GM18498 (cell line): Measurements from ENCODE around the gene SLC16A12.
"Not testable (repeated sequence)": the region's sequence is repeated elsewhere in the genome, so short reads cannot be mapped to it uniquely, and the experiment has no call there.

Experiments used
- ATAC-seq: cut with Tn5 transposase; IDR thresholded peaks from one replicate; pipeline ENCODE4 v1.9.1; 2021; ENCODE audit warnings: mild to moderate bottlenecking, moderate library complexity; ENCODE audit not compliant: unreplicated experiment

SLC16A12 gene

GRCh38 chr10:89474452-89474851 lies 60.9 kb downstream of the SLC16A12 start:
- ATAC-seq = no peak

DNA sequence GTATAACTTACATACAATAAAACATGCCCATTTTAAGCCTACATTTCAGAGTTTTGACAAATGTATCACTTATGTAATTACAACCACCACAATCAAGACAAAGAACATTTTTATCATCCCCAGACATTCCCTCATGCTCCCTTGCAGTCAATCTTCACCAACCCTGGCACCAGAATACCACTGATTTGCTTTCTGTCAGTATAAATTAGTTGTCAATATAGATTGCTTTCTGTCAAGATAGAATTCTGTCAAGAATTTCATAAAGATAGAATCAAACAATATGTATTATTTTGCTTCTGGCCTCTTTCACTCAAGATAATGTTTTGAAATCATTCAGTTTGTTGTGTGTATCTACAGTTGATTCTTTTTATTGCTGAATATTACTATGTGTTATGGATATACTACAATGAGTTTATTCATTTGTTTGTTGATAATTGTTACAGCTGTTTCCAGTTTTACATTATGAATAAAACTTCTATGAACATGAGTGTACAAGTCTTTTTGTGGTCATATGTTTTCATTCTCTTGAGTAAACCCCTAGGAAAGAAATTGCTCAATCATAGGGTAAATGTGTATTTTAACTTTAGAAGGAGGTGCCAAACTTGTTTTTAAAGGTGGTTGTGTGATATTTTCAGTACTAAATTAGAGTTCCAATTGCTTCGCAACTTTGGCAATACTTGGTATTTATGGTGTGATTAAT lies 64.1 kb downstream of the SLC16A12 start:
- ATAC-seq = no peak

- no peak for ATAC-seq
These were observed 64.8 kb downstream of the SLC16A12 start for GRCh38 chr10:89470628-89471027.

DNA sequence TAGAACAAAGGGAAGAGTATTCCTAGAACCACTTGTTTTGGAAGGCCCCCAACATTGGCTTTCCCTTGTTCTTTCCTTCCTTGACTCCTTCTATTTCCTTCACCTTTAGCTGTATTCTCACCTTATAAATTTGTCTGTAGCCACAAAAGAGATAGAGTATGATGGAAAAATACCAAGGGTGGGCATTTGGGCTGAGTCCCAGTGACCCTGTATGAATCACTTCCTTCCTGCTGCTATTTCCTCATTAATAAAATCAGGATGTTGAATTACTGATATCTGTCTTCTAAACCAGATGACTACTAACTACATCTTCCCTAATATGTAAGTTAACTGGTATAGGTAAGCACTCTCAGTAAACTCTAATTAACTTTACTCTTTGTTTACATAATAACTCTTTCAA lies 65.9 kb downstream of the SLC16A12 start:
- no peak for ATAC-seq

- no peak for ATAC-seq
These were observed 67.0 kb downstream of the SLC16A12 start for GRCh38 chr10:89468191-89468965.

DNA sequence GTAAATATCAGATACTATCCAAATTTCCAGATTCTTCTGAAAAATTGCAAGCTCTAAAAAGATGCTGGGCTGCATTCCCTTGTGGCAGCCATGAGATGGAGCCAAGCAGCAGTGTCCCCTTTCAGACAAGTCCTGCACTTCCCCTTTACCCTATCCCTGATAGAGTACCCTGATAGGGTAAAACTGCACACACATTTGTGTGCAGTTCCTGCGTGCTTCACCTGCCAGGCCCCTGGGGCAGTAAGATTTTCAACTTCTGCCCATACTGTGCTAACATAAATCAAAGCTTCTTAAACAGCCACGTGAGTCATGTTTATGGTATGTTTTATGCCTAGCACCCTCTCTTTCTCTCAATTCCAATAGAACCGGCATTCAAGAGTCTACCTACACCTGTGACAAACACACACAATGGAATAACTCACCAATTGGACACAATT lies 68.8 kb downstream of the SLC16A12 start:
- ATAC-seq = no peak

DNA sequence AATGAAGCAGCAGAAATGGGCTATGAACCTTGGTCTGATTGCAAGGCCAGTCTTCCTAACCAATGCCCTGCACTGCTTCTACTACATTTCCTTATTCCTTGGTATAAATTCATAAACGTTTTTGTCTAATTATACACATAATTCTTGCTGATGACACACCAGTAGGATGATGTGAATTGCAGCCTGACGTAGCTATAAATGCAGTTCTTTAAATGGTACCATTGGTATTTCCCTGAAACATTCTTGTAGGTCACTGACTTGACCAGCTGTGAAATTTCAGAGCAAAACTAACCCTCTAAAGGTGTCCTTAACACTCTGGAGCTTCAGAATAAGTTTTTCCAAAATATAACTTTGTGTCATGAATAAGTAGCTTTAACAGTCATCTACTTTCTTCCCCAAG lies 70.2 kb downstream of the SLC16A12 start:
- no peak for ATAC-seq

DNA sequence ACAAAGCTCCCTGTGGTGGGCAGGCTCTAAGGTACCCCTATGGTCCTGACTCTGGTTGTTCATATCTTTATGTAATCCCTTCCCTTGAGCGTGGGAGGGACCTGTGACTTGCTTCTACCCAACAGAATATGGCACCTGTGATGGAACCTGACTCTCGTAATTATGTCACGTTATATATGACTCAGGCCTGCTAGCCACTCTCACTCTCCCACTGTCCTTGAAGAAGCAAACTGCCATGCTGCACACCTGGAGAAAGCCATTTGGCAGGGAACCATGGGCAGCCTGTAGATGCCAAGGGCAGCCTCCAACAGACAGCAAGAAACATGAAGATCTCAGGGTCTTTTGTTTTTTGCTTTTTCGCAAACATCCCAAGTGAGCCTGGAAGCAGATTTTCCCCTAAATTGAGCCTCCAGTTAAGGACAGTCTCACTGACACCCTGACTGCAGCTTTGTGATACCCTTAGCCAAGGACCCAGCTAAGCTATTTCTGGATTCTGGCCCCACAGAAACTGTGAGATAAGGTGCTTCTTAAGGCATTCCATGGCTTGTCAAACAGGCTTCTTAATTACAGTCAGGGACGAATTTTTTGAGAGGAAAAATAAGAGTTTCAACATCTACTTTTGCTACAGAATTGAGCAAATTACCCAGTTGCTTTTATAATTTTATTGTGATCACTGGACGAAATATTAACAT lies 71.4 kb downstream of the SLC16A12 start:
- ATAC-seq = no peak

DNA sequence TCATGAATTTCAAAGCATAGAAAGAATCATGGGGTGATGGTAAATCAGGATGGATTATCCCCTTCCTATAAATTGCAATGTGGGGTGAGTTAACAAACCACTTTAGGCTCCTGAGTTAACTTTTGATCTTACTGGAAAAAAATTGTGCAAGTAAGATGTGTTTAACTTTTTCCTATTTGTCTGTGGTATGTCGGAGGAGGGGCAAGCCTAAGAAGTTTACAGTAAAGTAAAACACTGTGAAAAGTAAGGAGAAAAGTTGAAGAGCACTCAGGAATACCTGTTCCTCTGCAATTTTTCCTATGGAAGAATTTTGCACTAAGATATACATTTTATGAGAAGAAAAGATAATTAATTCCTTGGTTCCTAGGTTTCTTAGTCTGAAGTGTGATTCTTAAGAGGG lies 76.6 kb downstream of the SLC16A12 start:
- ATAC-seq = no peak

- ATAC-seq = no peak
These were observed 77.1 kb downstream of the SLC16A12 start for GRCh38 chr10:89458291-89458690.

- ATAC-seq = no peak
These were observed 80.6 kb downstream of the SLC16A12 start for GRCh38 chr10:89454561-89455347.

- no peak for ATAC-seq
These were observed 83.2 kb downstream of the SLC16A12 start for GRCh38 chr10:89452193-89452592.

- no peak for ATAC-seq
These were observed 84.5 kb downstream of the SLC16A12 start for GRCh38 chr10:89450901-89451300.

GRCh38 chr10:89444819-89445218 lies 90.6 kb downstream of the SLC16A12 start:
- not testable (repeated sequence) for ATAC-seq

DNA sequence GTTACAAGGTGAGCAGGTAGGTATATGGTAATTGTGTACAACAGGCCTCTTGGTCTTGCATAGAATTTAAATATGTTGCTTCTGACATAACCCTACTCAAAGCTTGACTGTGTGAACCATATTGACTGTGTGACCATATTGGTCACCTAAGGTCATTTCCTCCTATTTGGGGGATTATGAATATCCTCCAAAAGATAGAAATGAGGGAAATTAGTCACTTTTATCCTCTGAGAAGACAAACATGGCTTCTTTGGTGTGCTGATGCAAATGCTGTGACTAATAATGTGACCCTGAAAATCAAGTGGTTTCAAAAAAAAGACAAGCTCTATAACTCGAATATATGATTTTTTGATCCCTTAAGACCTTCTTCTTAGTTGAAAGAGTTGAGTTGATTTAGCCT lies 93.1 kb downstream of the SLC16A12 start:
- ATAC-seq = no peak

DNA sequence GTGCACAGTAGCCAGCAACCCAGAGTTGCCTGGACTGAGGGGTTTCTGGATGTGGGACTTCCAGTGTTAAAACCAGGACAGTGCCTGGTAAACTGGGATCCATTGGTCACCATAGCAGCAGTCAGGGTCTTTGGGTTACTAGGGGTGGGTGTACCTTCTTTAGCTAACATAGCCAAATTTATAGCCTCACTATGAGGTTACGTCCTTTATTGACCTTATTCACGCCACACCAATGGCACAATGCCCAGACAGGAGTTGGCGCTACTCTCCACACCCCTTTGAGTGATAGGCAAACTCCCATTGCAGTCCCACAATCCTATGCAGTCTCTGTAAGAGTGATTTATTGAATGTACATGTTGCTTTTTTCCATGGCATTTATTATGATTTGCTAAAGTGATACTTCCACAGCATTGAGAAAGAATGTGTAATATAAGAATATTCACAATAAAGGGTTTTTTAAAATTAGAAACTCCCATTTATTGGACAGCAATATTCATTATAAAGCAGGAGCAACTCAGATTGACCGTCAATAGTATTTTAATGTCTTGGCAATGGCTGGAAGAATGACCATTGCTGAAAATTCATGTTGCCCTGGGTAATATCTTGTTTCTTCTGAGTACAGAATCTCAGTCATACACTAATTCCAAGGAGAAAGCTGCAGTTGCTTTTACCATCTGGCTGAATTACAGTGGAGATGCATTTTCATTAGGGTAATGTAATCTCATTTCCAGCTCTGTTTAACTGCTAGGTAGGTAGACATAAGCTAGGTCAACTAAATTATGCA lies 95.0 kb downstream of the SLC16A12 start:
- no peak for ATAC-seq

DNA sequence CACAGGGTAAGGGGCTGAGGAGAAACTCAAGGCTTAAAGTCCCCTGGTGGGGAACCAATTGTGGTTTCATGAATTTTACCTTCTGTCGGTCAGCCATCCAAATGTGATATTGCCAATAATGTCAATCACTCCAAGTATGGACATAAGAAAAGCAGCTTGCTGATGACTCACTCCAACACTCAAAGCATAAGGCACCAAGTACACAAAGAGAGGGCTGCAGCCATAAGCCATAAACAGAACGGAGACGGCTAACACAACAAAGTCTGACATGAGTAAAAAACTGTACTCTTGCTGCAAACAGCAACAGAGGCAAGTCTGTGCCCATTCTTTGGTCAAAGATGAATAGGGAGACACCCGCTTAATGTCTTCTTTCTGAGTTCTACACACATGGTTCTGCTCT lies 96.9 kb downstream of the SLC16A12 start:
- ATAC-seq = no peak

GRCh38 chr10:89431977-89432376 lies 103.4 kb downstream of the SLC16A12 start:
- no peak for ATAC-seq

- ATAC-seq = no peak
These were observed 106.5 kb downstream of the SLC16A12 start for GRCh38 chr10:89428877-89429276.

DNA sequence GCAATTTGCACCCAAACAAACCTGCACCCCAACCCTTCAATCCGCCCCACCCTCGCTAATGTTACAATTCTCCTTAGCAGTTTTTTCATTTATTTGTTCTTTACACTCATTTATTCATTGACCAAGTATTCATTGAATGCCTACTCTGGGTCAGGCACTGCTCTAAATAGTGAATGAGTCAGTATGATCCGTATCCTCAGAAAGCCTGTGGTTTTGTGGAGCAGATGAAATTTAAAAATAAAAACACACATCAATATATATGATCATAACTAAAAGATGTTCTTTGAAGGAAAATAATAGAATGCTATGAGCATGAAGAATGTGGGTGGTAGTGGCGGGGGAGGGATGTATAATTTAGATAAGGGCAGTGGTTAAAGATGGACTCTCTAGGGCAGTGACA lies 107.8 kb downstream of the SLC16A12 start:
- ATAC-seq = no peak
